GM06990 (cell line): Measurements from ENCODE around the gene PLCD3.

Experiments
- DNase-seq: peaks from one replicate; pipeline ENCODE4 v3.0.0-alpha.2; 2011; ENCODE audit not compliant: insufficient read length; ENCODE audit errors: extremely low read depth
- H3K27me3 ChIP-seq: replicated peaks from 2 replicates; pipeline ENCODE4 v1.6.0; 2011; ENCODE audit warnings: low read length; ENCODE audit not compliant: control insufficient read depth, insufficient read depth
- H3K36me3 ChIP-seq: 2 replicates; pipeline ENCODE4 v1.5.1; 2011; ENCODE audit warnings: low read length; ENCODE audit not compliant: control insufficient read depth, insufficient read depth
- H3K4me3 ChIP-seq: replicated peaks from 2 replicates; pipeline ENCODE4 v1.5.1; 2011; ENCODE audit warnings: low read depth, mild to moderate bottlenecking, control low read depth, low read length
- CTCF ChIP-seq: IDR thresholded peaks from 2 replicates; pipeline ENCODE4 v1.5.1; 2011; ENCODE audit warnings: low read length, control low read depth, mild to moderate bottlenecking, inconsistent platforms; ENCODE audit not compliant: insufficient read depth, poor library complexity, severe bottlenecking

The PLCD3 gene

GRCh38 chr17:45123930-45124796 is 8.2 kb downstream of the PLCD3 start:
- Histone ChIP-seq H3K27me3 (no peaks in the 10 kb centered on the region), H3K4me3 (no peak overlapping the region), H3K36me3 (no peaks in the 10 kb centered on the region)
- TF ChIP-seq CTCF = no peak
- DNase-seq = no peak

- Histone ChIP-seq H3K36me3 (no peaks in the 10 kb centered on the region), H3K27me3 (no peaks in the 10 kb centered on the region), H3K4me3 (no peak overlapping the region)
- no peak for DNase-seq
- TF ChIP-seq CTCF = no peak
Observed at GRCh38 chr17:45123076-45123770, 9.1 kb downstream of the PLCD3 start.

GRCh38 chr17:45121055-45121454 is 11.3 kb downstream of the PLCD3 start:
- DNase-seq = no peak
- Histone ChIP-seq H3K36me3 (no peaks in the 10 kb centered on the region), H3K4me3 (no peak overlapping the region), H3K27me3 (no peaks in the 10 kb centered on the region)
- TF ChIP-seq CTCF = no peak

- no peaks in the 10 kb centered on the region for H3K36me3 ChIP-seq
- H3K27me3 ChIP-seq = no peaks in the 10 kb centered on the region
- H3K4me3 ChIP-seq = no peak overlapping the region
- no peak for DNase-seq
- no peak for TF ChIP-seq CTCF
Observed at GRCh38 chr17:45120558-45120957, 11.8 kb downstream of the PLCD3 start.

- H3K27me3 ChIP-seq = no peaks in the 10 kb centered on the region
- TF ChIP-seq CTCF = no peak
- no peaks in the 10 kb centered on the region for H3K36me3 ChIP-seq
Observed at GRCh38 chr17:45119964-45120363, 12.4 kb downstream of the PLCD3 start.

More at GRCh38 chr17:45119964-45120363, 12.4 kb downstream of the PLCD3 start:
- DNase-seq = no peak
- no peak overlapping the region for H3K4me3 ChIP-seq
